ENCODE results near the gene MFAP4. TPM values are rescaled to one million over a fixed set of nuclear protein-coding genes. Genes with fewer than 3 reads are reported as not detected.

MFAP4 gene
- total RNA-seq, 3 donors from 2014 or later = 19.0 to 127 (median 44.2) TPM

- intact Hi-C loops (cut with DNase I, micrococcal nuclease) = no loop called here
- Histone ChIP-seq H3K4me3 (no peak overlapping the region), H3K9me3 (no peaks in the 10 kb centered on the region), H3K36me3 (ENCODE audit: low read depth) (no peaks in the 10 kb centered on the region), H3K4me1 (ENCODE audit: low read depth) (peaks cover 7% of the 10 kb centered on the region)
- DNase-seq = no peak
- TF ChIP-seq, protein P1, sequence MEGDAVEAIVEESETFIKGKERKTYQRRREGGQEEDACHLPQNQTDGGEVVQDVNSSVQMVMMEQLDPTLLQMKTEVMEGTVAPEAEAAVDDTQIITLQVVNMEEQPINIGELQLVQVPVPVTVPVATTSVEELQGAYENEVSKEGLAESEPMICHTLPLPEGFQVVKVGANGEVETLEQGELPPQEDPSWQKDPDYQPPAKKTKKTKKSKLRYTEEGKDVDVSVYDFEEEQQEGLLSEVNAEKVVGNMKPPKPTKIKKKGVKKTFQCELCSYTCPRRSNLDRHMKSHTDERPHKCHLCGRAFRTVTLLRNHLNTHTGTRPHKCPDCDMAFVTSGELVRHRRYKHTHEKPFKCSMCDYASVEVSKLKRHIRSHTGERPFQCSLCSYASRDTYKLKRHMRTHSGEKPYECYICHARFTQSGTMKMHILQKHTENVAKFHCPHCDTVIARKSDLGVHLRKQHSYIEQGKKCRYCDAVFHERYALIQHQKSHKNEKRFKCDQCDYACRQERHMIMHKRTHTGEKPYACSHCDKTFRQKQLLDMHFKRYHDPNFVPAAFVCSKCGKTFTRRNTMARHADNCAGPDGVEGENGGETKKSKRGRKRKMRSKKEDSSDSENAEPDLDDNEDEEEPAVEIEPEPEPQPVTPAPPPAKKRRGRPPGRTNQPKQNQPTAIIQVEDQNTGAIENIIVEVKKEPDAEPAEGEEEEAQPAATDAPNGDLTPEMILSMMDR (IDR thresholded peaks at IDR 0.05) = no peak
- no peak for ATAC-seq
Observed at GRCh38 chr17:19392303-19392702, 5.3 kb upstream of the MFAP4 start.

DNA sequence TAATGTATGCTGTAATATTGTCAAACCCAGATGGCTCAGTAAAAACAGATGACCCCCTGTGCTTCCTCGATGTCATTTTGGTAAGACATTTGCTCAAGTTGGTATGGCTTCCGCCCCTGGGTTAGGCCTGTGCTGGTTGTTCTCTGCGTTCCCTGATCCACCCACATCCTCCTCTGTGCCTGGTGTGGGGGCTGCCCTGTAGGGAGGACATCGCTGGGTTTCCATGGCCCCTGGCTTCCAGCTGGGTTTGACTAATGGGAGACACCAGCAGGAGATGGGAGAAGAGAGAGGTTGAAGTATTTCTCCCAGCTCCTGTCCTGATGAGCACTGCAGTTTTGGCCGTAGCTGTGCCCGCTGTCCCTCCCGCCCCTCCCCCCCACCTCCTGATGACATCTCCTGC lies 4.4 kb upstream of the MFAP4 start:
- H3K9me3 ChIP-seq = no peaks in the 10 kb centered on the region
- ATAC-seq = no peak
- H3K4me1 ChIP-seq (ENCODE audit: low read depth) = peaks cover 2% of the 10 kb centered on the region
- intact Hi-C loops (cut with DNase I, micrococcal nuclease) = no loop called here
- peak in 1 of 3 donors; percentile 5 for DNase-seq
- H3K4me3 ChIP-seq = no peak overlapping the region
- TF ChIP-seq, protein P1 (IDR thresholded peaks at IDR 0.05) = no peak
- H3K36me3 ChIP-seq (ENCODE audit: low read depth) = no peaks in the 10 kb centered on the region

- TF ChIP-seq, protein P1 (IDR thresholded peaks at IDR 0.05) = no peak
- peaks cover 2% of the 10 kb centered on the region for H3K4me1 ChIP-seq (ENCODE audit: low read depth)
- intact Hi-C loops (cut with DNase I, micrococcal nuclease) = no loop called here
- no peak for ATAC-seq
- H3K9me3 ChIP-seq = no peaks in the 10 kb centered on the region
- no peak for DNase-seq
- no peaks in the 10 kb centered on the region for H3K36me3 ChIP-seq (ENCODE audit: low read depth)
- H3K4me3 ChIP-seq = no peak overlapping the region
Observed at GRCh38 chr17:19390951-19391350, 4.0 kb upstream of the MFAP4 start.

- TF ChIP-seq, protein P1 (IDR thresholded peaks at IDR 0.05) = no peak
Observed at GRCh38 chr17:19388791-19389785, 2.1 kb upstream of the MFAP4 start.

DNA sequence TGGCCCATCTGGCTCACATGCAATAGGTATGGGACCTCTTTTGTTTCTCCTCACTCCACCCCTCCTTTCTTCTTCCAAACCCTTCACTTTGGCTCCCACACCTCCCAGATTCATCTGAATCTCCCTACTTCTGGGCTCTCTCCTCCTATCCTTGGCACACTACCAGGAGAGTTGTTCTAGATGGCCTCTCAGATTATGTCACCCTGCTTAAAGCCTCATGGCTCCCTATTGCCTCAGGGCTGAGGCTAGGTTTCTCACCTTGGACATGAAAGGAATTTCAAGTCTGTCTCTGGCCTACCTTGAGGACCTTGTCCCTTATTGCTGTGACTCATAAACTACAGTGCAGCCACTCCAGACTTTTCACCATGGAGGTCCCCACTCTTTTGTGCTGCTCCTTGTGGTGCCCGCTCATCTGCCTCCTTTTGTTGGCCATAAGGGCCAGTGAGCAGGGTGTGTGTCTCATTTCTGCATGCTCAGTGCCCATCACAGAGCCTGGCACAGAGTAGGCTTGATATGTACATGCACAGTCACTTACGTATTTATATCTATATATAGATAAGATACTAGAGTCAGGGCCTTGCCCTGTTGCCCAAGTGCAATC lies 1.0 kb upstream of the MFAP4 start:
- H3K4me1 ChIP-seq (ENCODE audit: low read depth) = peaks cover 27% of the 10 kb centered on the region
- no peaks in the 10 kb centered on the region for H3K36me3 ChIP-seq (ENCODE audit: low read depth)
- no peak overlapping the region for H3K4me3 ChIP-seq
- intact Hi-C loops (cut with DNase I, micrococcal nuclease) = no loop called here
- peak; percentile 44 for ATAC-seq
- peak in 1 of 3 donors; percentile 21 for DNase-seq
- H3K9me3 ChIP-seq = no peaks in the 10 kb centered on the region
- TF ChIP-seq, protein P1 (IDR thresholded peaks at IDR 0.05) = no peak

More at GRCh38 chr17:19388791-19389785, 2.1 kb upstream of the MFAP4 start:
- H3K36me3 ChIP-seq (ENCODE audit: low read depth) = no peaks in the 10 kb centered on the region
- DNase-seq (peak in 1 of 3 donors; percentile 12), ATAC-seq (no peak)
- H3K4me3 ChIP-seq = no peak overlapping the region
- H3K4me1 ChIP-seq (ENCODE audit: low read depth) = peaks cover 20% of the 10 kb centered on the region
- intact Hi-C loops (cut with DNase I, micrococcal nuclease) = no loop called here
- H3K9me3 ChIP-seq = no peaks in the 10 kb centered on the region

Measured in mucosa of descending colon (tissue), 3 donors.